ENCODE data around the gene PPARD.
"Not testable (repeated sequence)": the region's sequence is repeated elsewhere in the genome, so short reads cannot be mapped to it uniquely, and the experiment has no call there.

The PPARD gene

DNA sequence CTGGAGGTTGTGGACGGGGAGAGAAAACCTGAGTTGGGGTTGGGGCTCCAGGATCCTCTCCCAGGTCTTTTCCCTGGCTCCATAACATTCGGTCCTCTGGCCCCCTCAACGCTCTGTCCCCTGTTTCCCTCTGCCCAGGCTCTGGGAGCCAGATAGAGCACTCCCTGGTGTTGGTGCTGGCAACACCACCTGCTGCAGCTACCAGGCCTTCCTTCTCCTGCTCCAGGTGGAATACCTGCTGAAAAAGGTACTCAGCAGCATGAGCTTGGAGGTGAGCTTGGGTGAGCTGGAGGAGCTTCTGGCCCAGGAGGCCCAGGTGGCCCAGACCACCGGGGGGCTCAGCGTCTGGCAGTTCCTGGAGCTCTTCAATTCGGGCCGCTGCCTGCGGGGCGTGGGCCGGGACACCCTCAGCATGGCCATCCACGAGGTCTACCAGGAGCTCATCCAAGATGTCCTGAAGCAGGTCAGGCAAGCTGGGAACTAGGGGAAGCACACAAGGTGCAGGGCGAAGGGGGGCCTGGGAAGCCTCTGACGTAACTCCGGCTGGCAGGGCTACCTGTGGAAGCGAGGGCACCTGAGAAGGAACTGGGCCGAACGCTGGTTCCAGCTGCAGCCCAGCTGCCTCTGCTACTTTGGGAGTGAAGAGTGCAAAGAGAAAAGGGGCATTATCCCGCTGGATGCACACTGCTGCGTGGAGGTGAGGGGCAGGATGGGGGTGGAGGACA, 30.1 kb upstream of the PPARD start:
- DNase-seq = no peak

GRCh38 chr6:35312807-35313206, 29.6 kb upstream of the PPARD start:
- peak; percentile 74 to 82 for DNase-seq

- no peak for DNase-seq
These were observed 24.7 kb upstream of the PPARD start for GRCh38 chr6:35317483-35318195.

DNA sequence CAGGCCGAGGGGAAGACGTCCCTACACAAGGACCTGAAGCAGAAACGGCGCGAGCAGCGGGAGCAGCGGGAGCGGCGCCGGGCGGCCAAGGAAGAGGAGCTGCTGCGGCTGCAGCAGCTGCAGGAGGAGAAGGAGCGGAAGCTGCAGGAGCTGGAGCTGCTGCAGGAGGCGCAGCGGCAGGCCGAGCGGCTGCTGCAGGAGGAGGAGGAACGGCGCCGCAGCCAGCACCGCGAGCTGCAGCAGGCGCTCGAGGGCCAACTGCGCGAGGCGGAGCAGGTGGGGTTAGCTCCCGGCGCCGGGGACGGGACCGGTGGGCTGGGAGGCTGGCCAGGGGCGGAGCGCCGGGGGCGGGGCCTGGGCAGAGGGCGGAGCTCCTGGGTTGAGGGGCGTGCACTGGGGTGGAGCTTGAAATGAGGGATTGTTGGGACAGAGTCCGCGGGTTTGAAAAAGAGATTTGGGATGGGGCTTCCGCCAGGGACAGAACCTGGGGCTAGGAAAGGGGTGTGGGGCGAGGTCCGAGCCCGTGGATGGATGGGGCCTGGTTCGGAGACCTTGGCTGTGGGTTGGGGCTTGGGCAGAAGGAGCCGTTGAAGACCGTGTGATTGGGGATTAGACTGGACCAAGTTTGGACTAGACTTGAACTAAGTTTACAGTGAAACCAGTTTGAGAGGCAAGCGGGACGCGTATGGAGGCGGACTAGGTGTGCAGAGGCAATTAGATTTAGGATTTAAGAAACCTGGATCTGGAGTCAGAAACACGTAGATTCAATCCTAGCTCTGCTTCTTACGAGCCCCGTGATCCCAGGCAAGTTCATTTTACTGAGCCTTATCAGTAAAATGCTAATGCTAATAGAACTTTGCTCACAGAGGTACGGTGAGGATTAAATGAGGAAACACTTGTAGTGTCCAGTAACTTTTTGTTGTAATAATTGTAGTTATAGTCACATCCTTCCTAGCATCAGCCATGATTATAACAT, 23.9 kb upstream of the PPARD start:
- DNase-seq = no peak

- DNase-seq = no peak
These were observed 22.9 kb upstream of the PPARD start for GRCh38 chr6:35319346-35320030.

- no peak for DNase-seq
These were observed 22.3 kb upstream of the PPARD start for GRCh38 chr6:35320031-35320410.

GRCh38 chr6:35321091-35321490, 21.3 kb upstream of the PPARD start:
- DNase-seq = no peak

DNA sequence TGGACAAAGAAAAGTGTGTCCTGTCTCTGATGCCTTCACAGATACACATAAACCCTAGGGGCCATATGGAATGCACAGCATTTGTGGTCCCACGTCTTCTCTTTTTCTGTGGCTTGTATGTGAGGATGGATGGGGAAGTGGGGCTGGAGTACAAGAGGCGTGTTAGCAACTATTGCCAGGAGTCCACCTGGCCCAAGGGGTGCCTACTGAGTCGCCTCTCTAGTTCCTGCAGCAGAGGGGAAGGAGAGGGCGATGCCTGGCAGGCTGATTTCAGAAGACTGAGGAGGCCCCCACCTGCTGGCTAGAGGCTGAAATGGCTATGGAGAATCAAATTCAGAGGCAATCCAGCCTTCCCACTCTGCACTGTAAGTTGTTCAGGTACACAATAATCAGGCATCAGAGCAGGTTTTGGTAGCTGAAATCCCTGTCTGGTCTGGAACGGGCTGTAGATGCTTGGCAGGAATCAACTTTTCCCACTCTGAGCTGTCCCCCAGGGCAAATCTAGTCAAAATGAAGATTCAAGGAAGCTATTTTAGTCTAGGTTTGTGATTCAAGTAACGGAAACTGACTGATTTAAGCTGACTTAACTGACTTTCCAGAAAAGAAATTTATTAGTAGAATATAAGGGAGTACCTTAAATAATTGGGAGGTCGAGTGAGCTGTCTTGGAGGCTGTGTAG, 14.9 kb upstream of the PPARD start:
- DNase-seq = peak; percentile 77 to 80

GRCh38 chr6:35328108-35328723, 14.1 kb upstream of the PPARD start:
- no peak for DNase-seq

- DNase-seq = not testable (repeated sequence)
These were observed 13.4 kb upstream of the PPARD start for GRCh38 chr6:35328965-35329364.

DNA sequence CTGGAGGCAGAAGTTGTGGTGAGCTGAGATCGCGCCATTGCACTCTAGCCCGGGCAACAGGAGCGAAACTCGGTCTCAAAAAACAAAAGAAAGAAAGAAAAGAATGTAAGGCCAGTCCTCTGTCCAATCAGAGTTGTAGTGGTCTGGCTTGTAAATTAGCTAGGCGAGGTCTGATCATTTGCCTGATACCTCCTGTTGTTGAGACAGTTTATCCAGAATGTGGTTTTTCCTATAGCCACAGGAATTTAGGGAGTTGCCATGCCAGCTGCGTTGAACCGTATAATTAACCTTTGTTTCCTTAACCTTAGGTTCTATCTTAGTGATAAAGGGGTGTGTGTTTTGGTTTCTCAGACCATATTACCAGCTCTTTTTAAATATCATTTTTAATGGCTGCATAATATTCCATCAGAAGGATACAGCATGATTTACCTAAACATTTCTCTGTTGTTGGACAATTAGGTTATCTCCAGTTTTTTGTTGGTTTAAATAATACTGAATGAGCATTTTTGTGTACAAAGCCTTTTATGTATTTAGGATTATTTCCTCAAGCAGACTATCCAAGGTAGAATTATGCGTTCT, 11.7 kb upstream of the PPARD start:
- DNase-seq = no peak

DNA sequence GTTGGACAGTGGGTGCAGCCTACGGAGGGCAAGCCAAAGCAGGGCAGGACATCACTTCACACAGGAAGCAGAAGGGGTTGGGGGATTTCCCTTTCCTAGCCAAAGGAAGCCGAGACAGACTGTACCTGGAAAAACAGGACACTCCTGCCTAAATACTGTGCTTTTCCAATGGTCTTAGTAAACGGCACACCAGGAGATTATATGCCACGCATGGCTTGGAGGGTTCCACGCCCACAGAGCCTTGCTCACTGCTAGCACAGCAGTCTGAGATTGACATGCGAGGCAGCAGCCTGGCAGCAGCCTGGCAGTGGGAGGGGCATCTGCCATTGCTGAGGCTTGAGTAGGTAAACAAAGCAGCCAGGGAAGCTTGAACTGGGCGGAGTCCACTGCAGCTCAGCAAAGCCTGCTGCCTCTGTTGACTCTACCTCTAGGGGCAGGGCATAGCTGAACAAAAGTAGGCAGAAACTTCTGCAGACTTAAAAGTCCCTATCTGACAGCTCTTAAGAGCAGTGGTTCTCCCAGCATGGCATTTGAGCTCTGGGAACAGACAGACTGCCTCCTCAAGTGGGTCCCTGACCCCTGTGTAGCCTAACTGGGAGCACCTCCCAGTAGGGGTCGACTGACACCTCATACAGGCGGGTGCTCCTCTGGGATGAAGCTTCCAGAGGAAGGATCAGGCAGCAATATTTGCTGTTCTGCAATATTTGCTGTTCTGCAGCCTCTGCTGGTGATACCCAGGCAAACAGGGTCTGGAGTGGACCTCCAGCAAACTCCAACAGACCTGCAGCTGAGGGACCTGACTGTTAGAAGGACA, 10.1 kb upstream of the PPARD start:
- DNase-seq = not testable (repeated sequence)

DNA sequence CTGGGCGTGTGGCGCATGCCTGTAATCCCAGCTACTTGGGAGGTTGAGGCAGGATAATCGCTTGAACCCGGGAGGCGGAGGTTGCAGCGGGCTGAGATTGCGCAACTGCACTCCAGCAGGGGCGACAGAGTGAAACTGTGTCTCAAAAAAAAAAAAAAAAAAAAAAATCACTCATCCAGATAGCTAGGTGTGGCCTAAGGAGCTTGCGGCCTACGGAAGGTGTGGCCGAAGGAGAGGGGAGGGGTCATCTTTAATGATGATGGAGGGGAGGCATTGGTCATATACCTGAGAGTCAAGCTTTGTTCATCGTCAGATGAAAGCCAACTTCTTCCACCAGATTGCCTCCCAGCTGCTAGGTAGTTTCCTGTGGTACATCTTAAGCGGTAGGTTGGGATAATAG, 801 bp upstream of the PPARD start:
- no peak for DNase-seq

DNA sequence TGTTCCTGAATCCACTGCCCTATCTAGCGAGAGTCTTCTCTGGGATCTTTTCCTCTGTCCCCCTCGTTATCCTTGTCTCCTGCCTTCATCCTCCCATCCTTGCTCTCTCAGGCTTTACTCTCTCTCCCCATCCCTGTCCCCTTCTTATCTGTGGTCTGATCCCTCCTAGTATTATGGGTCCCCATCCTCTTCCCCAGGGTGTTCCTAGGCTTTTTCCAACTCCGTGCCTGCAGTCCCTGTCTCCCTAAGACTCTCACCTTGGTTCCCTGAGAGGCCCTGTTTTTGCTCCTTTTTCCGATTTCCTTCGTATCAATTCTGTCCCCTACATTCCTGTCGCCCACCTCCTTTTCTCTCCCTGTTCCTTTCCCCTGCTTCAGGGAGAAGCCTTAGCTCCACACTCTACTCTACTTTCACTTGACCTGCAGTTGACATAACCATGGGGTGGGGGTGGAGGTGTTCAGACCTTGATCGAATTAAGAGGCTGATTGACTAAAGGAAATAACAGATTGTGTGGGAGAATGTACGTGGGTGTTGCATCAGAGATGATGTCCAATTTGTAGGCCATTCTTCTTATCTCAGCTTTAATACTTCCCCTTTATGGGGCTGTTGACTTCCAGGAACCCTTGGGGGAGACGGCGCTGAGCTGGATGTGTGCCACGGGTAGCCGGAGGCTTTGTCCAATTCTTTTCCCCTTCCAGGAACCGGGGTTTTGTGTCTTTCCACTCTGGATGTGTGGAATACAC, 905 bp downstream of the PPARD start:
- peak; percentile 46 to 60 for DNase-seq

DNA sequence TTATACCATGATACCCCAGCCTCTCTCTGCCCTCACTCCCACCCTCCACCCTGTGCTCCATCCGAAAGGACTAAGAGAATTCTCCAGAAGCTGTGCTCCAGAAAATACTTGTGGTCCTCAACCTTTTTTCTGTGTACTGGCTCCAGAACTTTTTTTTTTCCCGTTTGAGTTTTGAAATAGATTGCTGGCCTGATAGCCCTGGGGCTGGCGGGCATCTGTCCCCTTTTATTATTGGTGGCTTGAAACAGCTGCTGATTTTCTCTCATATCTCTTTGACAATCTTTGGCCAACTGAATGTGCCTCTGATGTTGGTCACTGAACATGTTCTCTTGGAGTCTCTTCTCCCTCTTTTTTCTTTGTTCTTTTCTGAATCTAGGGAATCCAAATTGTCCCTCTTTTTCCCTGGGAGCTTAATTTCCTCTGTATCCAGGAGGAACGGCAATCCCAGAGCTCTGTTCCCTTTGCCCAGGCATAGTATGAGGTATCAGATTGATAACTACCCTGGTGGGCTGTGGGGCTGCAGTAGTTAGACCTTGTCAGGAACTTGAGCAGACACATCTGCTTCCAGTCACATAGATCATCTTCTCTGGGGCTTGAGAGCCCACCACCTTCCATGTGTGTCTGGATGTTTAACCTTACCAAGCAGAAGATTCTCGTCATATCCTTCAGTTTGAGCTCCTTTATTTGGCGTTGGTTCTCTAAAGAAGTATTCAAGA, 1.6 kb downstream of the PPARD start:
- DNase-seq = no peak

DNA sequence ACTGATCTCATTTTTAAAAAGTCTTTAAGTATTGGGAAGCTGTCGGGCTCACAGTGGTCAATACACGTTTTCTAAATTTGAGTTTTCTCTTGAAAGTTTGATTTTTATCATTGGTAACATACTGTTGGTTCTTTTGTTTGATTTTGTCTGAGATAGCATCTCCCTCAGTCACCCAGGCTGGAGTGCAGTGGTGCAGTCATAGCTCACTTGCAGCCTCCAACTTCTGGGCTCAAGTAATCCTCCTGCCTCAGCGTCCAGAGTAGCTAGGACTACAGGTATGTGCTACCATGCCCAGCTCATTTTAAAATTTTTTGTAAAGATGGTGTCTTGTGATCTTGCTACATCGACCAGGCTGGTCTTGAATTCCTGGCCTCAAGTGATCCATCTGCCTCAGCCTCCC, 9.1 kb downstream of the PPARD start:
- no peak for DNase-seq

GRCh38 chr6:35352735-35353134, 10.4 kb downstream of the PPARD start:
- DNase-seq = no peak

DNA sequence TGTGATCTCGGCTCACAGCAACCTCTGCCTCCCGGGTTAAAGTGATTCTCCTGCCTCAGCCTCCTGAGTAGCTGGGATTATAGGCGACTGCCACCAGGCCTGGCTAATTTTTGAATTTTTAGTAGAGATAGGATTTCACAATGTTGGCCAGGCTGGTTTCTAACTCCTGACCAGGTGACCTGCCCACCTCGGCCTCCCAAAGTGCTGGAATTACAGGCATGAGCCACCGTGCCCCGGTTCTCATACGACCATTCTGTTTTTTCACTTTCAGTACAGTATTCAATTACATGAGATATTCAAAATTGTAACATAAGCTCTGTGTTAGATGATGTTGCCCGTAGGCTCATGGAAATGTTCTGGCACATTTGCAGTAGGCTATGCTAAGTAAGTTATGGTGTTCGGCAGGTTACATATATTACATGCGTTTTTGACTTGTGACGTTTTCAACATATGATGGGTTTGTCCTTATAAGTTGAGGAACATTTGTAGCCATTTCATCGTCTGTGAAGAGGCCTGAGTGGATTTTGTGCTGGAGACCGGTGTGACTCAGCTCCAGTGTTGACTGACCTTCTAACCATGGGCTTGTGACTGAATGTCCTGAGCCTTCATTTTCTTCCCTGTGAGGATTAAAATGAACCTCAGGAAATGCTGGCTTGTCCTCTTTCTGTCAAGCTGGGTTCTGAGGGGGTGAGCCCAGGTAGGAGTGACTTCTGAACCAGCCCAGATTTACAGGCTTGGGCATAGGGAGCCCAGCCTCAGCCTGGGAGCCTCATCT, 12.2 kb downstream of the PPARD start:
- DNase-seq = no peak

Measured in Kasumi-1 (cell line).